ENCODE data around the gene CSF2. TPM values are rescaled to one million over a fixed set of nuclear protein-coding genes. Genes with fewer than 3 reads are reported as not detected.

CSF2 gene
- total and polyA plus RNA-seq, 2 of the 13 experiments (the other 11 are each of a cell fraction or from before 2014, with no cell fraction given): not detected

- TF ChIP-seq ZBTB8A (CRISPR knock-in tag; IDR thresholded peaks at IDR 0.05; ENCODE audit: borderline replicate concordance, low read depth) (no peak), CBX2 (IDR thresholded peaks at IDR 0.05; ENCODE audit: low read depth, low read length) (no peak), CBX2 (CRISPR knock-in tag; IDR thresholded peaks at IDR 0.05; ENCODE audit: low read depth) (no peak)
Measured at GRCh38 chr5:132050661-132051552, 22.7 kb upstream of the CSF2 start (continued).

DNA sequence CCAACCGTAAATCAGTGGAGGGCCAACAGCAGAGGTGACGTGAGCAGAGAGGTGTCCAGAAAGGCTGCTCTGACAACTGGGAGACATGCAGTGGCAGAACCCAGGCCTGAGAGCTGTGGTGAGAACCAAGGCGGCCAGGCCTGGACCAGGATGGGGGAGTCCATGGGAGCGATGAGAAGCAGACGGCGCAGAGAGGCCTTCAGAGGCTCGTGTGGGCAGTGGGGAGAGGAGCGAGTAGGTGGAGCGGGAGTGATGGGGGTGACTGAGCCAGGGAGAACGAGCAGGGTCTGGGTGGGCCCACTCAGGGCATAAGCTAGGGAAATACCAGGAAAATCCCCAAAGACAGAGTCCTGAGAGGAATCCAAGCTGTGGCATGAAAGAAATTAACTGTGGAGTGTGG lies 21.1 kb upstream of the CSF2 start:
- no peak for ATAC-seq
- WGBS (ENCODE audit: low lambda C conversion rate): 53% methylated on average over 10 of the region's 10 CpGs
- TF ChIP-seq RBAK (CRISPR knock-in tag; IDR thresholded peaks at IDR 0.05): no peak
- H3K9ac ChIP-seq (ENCODE audit: insufficient read depth, low read depth, low read length): no peak overlapping the region
- H4K20me1 ChIP-seq (ENCODE audit: insufficient read depth, low read length): no peaks in the 10 kb centered on the region
- H3K4me2 ChIP-seq (ENCODE audit: low read depth, low read length): no peak overlapping the region
- H3K9me3 ChIP-seq (ENCODE audit: low read length): no peaks in the 10 kb centered on the region
- FAIRE-seq: no peak
- no peak overlapping the region for H2AFZ ChIP-seq (ENCODE audit: low read length)
- H3K27ac ChIP-seq (ENCODE audit: extremely low read length, insufficient read depth, low read length): no peak overlapping the region
- no peak overlapping the region for H3K4me3 ChIP-seq (replicated peaks in 1 of 3; ENCODE audit: insufficient read depth in 1 of 3, low read depth in 2 of 3, low read length in 3 of 3)
- H3K79me2 ChIP-seq (ENCODE audit: insufficient read depth, low read length): no peaks in the 10 kb centered on the region
- in situ Hi-C loops (cut with HindIII; ENCODE audit: extremely low pct_ligation_motif_present, low pct_unique_long_range_greater_than_20kb) (no loop called here), intact Hi-C loops (cut with micrococcal nuclease; ENCODE audit: unreplicated experiment) (no loop called here)
- no TSS peak for BruUV-seq (replicated peaks)
- ChIA-PET POLR2A (no interaction called here), CTCF (ENCODE audit: low intra/inter-chr PET ratio, low total read pairs) (no interaction called here)
- peaks cover 3 to 22% of the 10 kb centered on the region in 2 experiments; a peak in 3 of 5 replicates for H3K27me3 ChIP-seq (ENCODE audit: control insufficient read depth in 1 of 2, insufficient read depth in 2 of 2, low read length in 2 of 2)
- H3K36me3 ChIP-seq (replicated peaks in 1 of 2; ENCODE audit: control insufficient read depth in 1 of 2, insufficient read depth in 2 of 2, low read length in 2 of 2): no peaks in the 10 kb centered on the region
- DNase-seq (ENCODE audit: low spot score): no peak
- no peaks in the 10 kb centered on the region for H3K4me1 ChIP-seq (ENCODE audit: insufficient read depth, low read length)

GRCh38 chr5:132053483-132053882 lies 20.1 kb upstream of the CSF2 start:
- Histone ChIP-seq H3K36me3 (replicated peaks in 1 of 2; ENCODE audit: control insufficient read depth in 1 of 2, insufficient read depth in 2 of 2, low read length in 2 of 2) (no peaks in the 10 kb centered on the region), H3K9ac (ENCODE audit: insufficient read depth, low read depth, low read length) (no peak overlapping the region), H3K27me3 (ENCODE audit: control insufficient read depth in 1 of 2, insufficient read depth in 2 of 2, low read length in 2 of 2) (peaks cover 3 to 22% of the 10 kb centered on the region in 2 experiments; a peak in 3 of 5 replicates), H4K20me1 (ENCODE audit: insufficient read depth, low read length) (no peaks in the 10 kb centered on the region), H2AFZ (ENCODE audit: low read length) (no peak overlapping the region), H3K4me3 (replicated peaks in 1 of 3; ENCODE audit: insufficient read depth in 1 of 3, low read depth in 2 of 3, low read length in 3 of 3) (no peak overlapping the region), H3K9me3 (ENCODE audit: low read length) (no peaks in the 10 kb centered on the region), H3K4me2 (ENCODE audit: low read depth, low read length) (no peak overlapping the region), H3K4me1 (ENCODE audit: insufficient read depth, low read length) (no peaks in the 10 kb centered on the region), H3K27ac (ENCODE audit: extremely low read length, insufficient read depth, low read length) (no peak overlapping the region), H3K79me2 (ENCODE audit: insufficient read depth, low read length) (no peaks in the 10 kb centered on the region)
- ChIA-PET CTCF (ENCODE audit: low intra/inter-chr PET ratio, low total read pairs) (no interaction called here), POLR2A (no interaction called here)
- in situ Hi-C loops (cut with HindIII; ENCODE audit: extremely low pct_ligation_motif_present, low pct_unique_long_range_greater_than_20kb) (no loop called here), intact Hi-C loops (cut with micrococcal nuclease; ENCODE audit: unreplicated experiment) (no loop called here)
- DNase-seq (ENCODE audit: low spot score): no peak
- 25% methylated on average over 4 of the region's 4 CpGs for WGBS (ENCODE audit: low lambda C conversion rate)
- no peak for ATAC-seq
- no peak for FAIRE-seq
- BruUV-seq (replicated peaks): no TSS peak
- TF ChIP-seq ZZZ3 (CRISPR knock-in tag; IDR thresholded peaks at IDR 0.05; ENCODE audit: borderline replicate concordance) (no peak), MZF1 (CRISPR knock-in tag; IDR thresholded peaks at IDR 0.05; ENCODE audit: borderline replicate concordance) (no peak), FOXP4 (CRISPR knock-in tag; IDR thresholded peaks at IDR 0.05) (no peak), HOXD1 (CRISPR knock-in tag; IDR thresholded peaks at IDR 0.05) (no peak), PCBP2 (optimal IDR thresholded peaks at IDR 0.05; ENCODE audit: low read depth, low read length, poor library complexity, severe bottlenecking) (no peak), MXI1 (IDR thresholded peaks at IDR 0.05; ENCODE audit: borderline replicate concordance, low read depth, low read length) (no peak), TCF12 (IDR thresholded peaks at IDR 0.05) (no peak), TCF12 (CRISPR knock-in tag; IDR thresholded peaks at IDR 0.05) (no peak), SIN3B (IDR thresholded peaks at IDR 0.05; ENCODE audit: low read length) (no peak)
- TF ChIP-seq, protein P1, sequence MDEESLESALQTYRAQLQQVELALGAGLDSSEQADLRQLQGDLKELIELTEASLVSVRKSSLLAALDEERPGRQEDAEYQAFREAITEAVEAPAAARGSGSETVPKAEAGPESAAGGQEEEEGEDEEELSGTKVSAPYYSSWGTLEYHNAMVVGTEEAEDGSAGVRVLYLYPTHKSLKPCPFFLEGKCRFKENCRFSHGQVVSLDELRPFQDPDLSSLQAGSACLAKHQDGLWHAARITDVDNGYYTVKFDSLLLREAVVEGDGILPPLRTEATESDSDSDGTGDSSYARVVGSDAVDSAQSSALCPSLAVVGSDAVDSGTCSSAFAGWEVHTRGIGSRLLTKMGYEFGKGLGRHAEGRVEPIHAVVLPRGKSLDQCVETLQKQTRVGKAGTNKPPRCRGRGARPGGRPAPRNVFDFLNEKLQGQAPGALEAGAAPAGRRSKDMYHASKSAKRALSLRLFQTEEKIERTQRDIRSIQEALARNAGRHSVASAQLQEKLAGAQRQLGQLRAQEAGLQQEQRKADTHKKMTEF (CRISPR knock-in tag; IDR thresholded peaks at IDR 0.05): no peak
